HepG2 (cell line): ENCODE results near the gene PLXND1. TPM values are rescaled to one million over a fixed set of nuclear protein-coding genes. Genes with fewer than 3 reads are reported as not detected.

Experiments
- ATAC-seq: fragments of 200-7000 bp; cut with Tn5 transposase; 3 replicates; pipeline ENCODE4 v1.9.1; 2020; ENCODE audit warnings: mild to moderate bottlenecking, moderate library complexity
- BruUV-seq: library from RNA; stranded (reverse); fragments of 400-500 nt; replicated peaks from 2 replicates; lab custom pipeline; 2021; lab: Mats Ljungman, UMichigan
- CTCF ChIA-PET: fragments of 300-600 bp; formaldehyde crosslinking; extraction: SDS; loops from one replicate; lab custom pipeline; 2021; ENCODE audit warnings: low total read pairs, inconsistent platforms, low intra/inter-chr PET ratio; lab: Yijun Ruan, JAX
- POLR2A ChIA-PET: fragments of 350-600 bp; sonication (Branson Sonifier 250); formaldehyde crosslinking; loops from one replicate; lab custom pipeline; 2020; ENCODE audit warnings: antibody characterized with exemption, inconsistent platforms; lab: Yijun Ruan, JAX
- DNase-seq: peaks from one replicate; pipeline ENCODE4 v3.0.0-alpha.2; 2015; ENCODE audit warnings: low spot score
- FAIRE-seq: peaks from 3 replicates; lab custom pipeline; 2011; peaks lifted over from hg19 to GRCh38; lab: Jason Lieb, UNC
- H2AFZ ChIP-seq: one replicate; pipeline ENCODE4 v1.6.1; 2011; ENCODE audit warnings: low read length, inconsistent platforms
- H3K27ac ChIP-seq: fragments of 300-600 bp; 3 replicates; pipeline ENCODE4 v1.8.0; 2011; ENCODE audit warnings: mixed run types, mild to moderate bottlenecking, mixed read lengths, low read length, inconsistent platforms; ENCODE audit not compliant: insufficient read depth; ENCODE audit errors: extremely low read length
- H3K27me3 ChIP-seq, 2 experiments: fragments of 200-600 bp in 1 of 2; 2 replicates in 1 of 2; 3 replicates in 1 of 2; pipeline versions ENCODE4 v1.6.0 to v1.8.0; 2011; ENCODE audit warnings: low read length in 2 of 2, mild to moderate bottlenecking in 2 of 2, moderate library complexity in 2 of 2, inconsistent platforms in 1 of 2; ENCODE audit not compliant: insufficient read depth in 2 of 2, control insufficient read depth in 1 of 2
- H3K36me3 ChIP-seq, 2 experiments: fragments of 200-600 bp in 1 of 2; replicated peaks in 1 of 2; 2 replicates in 1 of 2; 3 replicates in 1 of 2; pipeline versions ENCODE4 v1.5.1 to v1.8.0; 2011; ENCODE audit warnings: low read length in 2 of 2, inconsistent platforms in 1 of 2; ENCODE audit not compliant: insufficient read depth in 2 of 2, control insufficient read depth in 1 of 2
- H3K4me1 ChIP-seq: 2 replicates; pipeline ENCODE4 v1.5.1; 2012; ENCODE audit warnings: low read length, inconsistent platforms; ENCODE audit not compliant: insufficient read depth
- H3K4me2 ChIP-seq: 2 replicates; pipeline ENCODE4 v1.6.0; 2011; ENCODE audit warnings: low read depth, low read length, inconsistent platforms
- H3K4me3 ChIP-seq, 3 experiments: fragments of 200-600 bp in 1 of 3; sonication (generic), shearing (Covaris generic) in 1 of 3; replicated peaks in 1 of 3; 2 replicates each; pipeline ENCODE4 v1.5.1; 2011 to 2016; ENCODE audit warnings: low read length in 3 of 3, inconsistent platforms in 2 of 3, low read depth in 2 of 3, mild to moderate bottlenecking in 2 of 3, control low read depth in 1 of 3, mixed read lengths in 1 of 3; ENCODE audit not compliant: insufficient read depth in 1 of 3
- H3K79me2 ChIP-seq: one replicate; pipeline ENCODE4 v1.6.1; 2011; ENCODE audit warnings: low read length, inconsistent platforms; ENCODE audit not compliant: insufficient read depth
- H3K9ac ChIP-seq: 2 replicates; pipeline ENCODE4 v1.6.0; 2011; ENCODE audit warnings: mild to moderate bottlenecking, low read depth, low read length, inconsistent platforms; ENCODE audit not compliant: insufficient read depth
- H3K9me3 ChIP-seq: 2 replicates; pipeline ENCODE4 v1.5.1; 2012; ENCODE audit warnings: mild to moderate bottlenecking, low read length
- H4K20me1 ChIP-seq: 2 replicates; pipeline ENCODE4 v1.6.0; 2011; ENCODE audit warnings: inconsistent platforms, mild to moderate bottlenecking, low read length, moderate library complexity; ENCODE audit not compliant: insufficient read depth
- CHD2 ChIP-seq: IDR thresholded peaks from 2 replicates; pipeline ENCODE4 v1.6.1; 2011; ENCODE audit warnings: low read depth, low read length, improper control_type of control experiment
- HDAC6 ChIP-seq: fragments of 200-600 bp; sonication (generic); IDR thresholded peaks from 2 replicates; pipeline ENCODE4 v1.7.0; 2017; ENCODE audit warnings: mild to moderate bottlenecking, antibody characterized with exemption, low read length, low read depth
- MYNN ChIP-seq: sonication (generic); formaldehyde crosslinking; IDR thresholded peaks from 2 replicates; pipeline ENCODE4 v1.4.0; 2020; ENCODE audit warnings: mild to moderate bottlenecking, low read depth, missing genetic modification reagents
- PRDM15 ChIP-seq: sonication (generic); formaldehyde crosslinking; IDR thresholded peaks from 2 replicates; pipeline ENCODE4 v1.4.0; 2020; ENCODE audit warnings: missing genetic modification reagents
- SRF ChIP-seq: IDR thresholded peaks from 2 replicates; pipeline ENCODE4 v1.6.1; 2011; ENCODE audit warnings: mild to moderate bottlenecking, low read depth, low read length, moderate library complexity
- TMF1 ChIP-seq: sonication (generic); formaldehyde crosslinking; IDR thresholded peaks from 2 replicates; pipeline ENCODE4 v1.8.1; 2022; ENCODE audit warnings: low read depth, missing genetic modification reagents
- ZNF549 ChIP-seq: sonication (generic); formaldehyde crosslinking; IDR thresholded peaks from 2 replicates; pipeline ENCODE4 v1.5.0; 2020; ENCODE audit warnings: missing genetic modification reagents
- WGBS: methylation state at CpG from one replicate; pipeline ENCODE4 v1.1.6; 2017; ENCODE audit warnings: low lambda C conversion rate; 5-methylcytosine and 5-hydroxymethylcytosine counted together
- in situ Hi-C: cut with HindIII; loops from 2 replicates; pipeline ENCODE4 v1.10.0; 2017; ENCODE audit warnings: low pct_unique_long_range_greater_than_20kb; ENCODE audit not compliant: extremely low pct_ligation_motif_present
- intact Hi-C: fragments of 100-400 bp; cut with micrococcal nuclease; formaldehyde crosslinking; loops from one replicate; pipeline ENCODE4 v1.10.0; 2022; ENCODE audit not compliant: unreplicated experiment
- polyA plus RNA-seq, 8 experiments: library from polyadenylated mRNA; depleted of rRNA in 3 of 8; stranded (reverse) in 7 of 8; unstranded in 1 of 8; fragments of >200 nt; fragmentation: Illumina TruSeq in 4 of 8; extraction: Trizol in 4 of 8; gene quantifications; 2 replicates each; pipeline versions ENCODE4 v1.2.1 to v1.2.3, GENCODE V29; 2011 to 2016; ENCODE audit warnings: low read depth in 4 of 8, missing spikeins in 1 of 8, mixed read lengths in 1 of 8; ENCODE audit not compliant: insufficient read depth in 1 of 8
- total RNA-seq, 5 experiments: library from RNA; depleted of rRNA; stranded (reverse); fragments of >200 nt; fragmentation: Illumina TruSeq; extraction: Trizol; gene quantifications; 2 replicates each; pipeline ENCODE4 v1.2.3, GENCODE V29; 2016; ENCODE audit warnings: low read depth in 1 of 5

Gene PLXND1
- total and polyA plus RNA-seq, 2 of the 13 experiments (the other 11 are each of a cell fraction or from before 2014, with no cell fraction given), result 15.9 to 42.0 TPM

GRCh38 chr3:129555616-129556357, 50.7 kb downstream of the PLXND1 start:
- H3K36me3 ChIP-seq, result peaks cover 9 to 12% of the 10 kb centered on the region in 2 experiments; a peak in 3 of 5 replicates
- WGBS, result 92% methylated on average over 9 of the region's 18 CpGs
- no peak overlapping the region for H3K4me2 ChIP-seq
- POLR2A ChIA-PET, result interaction anchor here (1.1 to 2.2 kb wide), 3 partner anchors 8 to 41 kb away, joined by 4 to 11 read pairs (median 4); no protein-coding TSS in a partner anchor
- TF ChIP-seq TMF1 (CRISPR knock-in tag) (no peak), CHD2 (no peak), HDAC6 (no peak), PRDM15 (CRISPR knock-in tag) (no peak), SRF (no peak), MYNN (CRISPR knock-in tag) (no peak), ZNF549 (CRISPR knock-in tag) (no peak)
- no peak overlapping the region for H3K9ac ChIP-seq
- no peak overlapping the region for H2AFZ ChIP-seq
- CTCF ChIA-PET, result no interaction called here
- peaks cover 50% of the 10 kb centered on the region for H3K4me1 ChIP-seq
- H4K20me1 ChIP-seq, result no peaks in the 10 kb centered on the region
- ATAC-seq (no peak), FAIRE-seq (no peak), DNase-seq (no peak)
- BruUV-seq, result no TSS peak
- in situ Hi-C loops, result no loop called here
- no peaks in the 10 kb centered on the region; a peak in 1 of 5 replicates for H3K27me3 ChIP-seq
- no peaks in the 10 kb centered on the region for H3K9me3 ChIP-seq
- intact Hi-C loops, result loop anchor here (10.0 kb wide), 1 partner anchor 61 kb away; no protein-coding TSS in a partner anchor
- no peak overlapping the region for H3K4me3 ChIP-seq
- H3K27ac ChIP-seq, result no peak overlapping the region
- no peaks in the 10 kb centered on the region for H3K79me2 ChIP-seq
